Measurements from ENCODE around the gene IFITM1.

Gene IFITM1

GRCh38 chr11:295351-296170 lies 18.3 kb upstream of the IFITM1 start:
- H3K36me3 ChIP-seq (ENCODE audit: insufficient read depth, low read length): no peaks in the 10 kb centered on the region; the same call in 1 of the 2 replicates
- H3K9ac ChIP-seq (ENCODE audit: insufficient read length): no peak overlapping the region
- no peak for DNase-seq (ENCODE audit: low read depth, low spot score)
- H3K27ac ChIP-seq: no peak overlapping the region
- no peak overlapping the region for H3K4me3 ChIP-seq
- H3K9me3 ChIP-seq (ENCODE audit: low read depth, low read length): no peaks in the 10 kb centered on the region
- TF ChIP-seq EZH2 (IDR thresholded peaks at IDR 0.05) (no peak), FOXP2 (optimal IDR thresholded peaks at IDR 0.05; ENCODE audit: control extremely low read depth, extremely low read length, insufficient read depth) (no peak), POLR2AphosphoS5 (IDR thresholded peaks at IDR 0.05; ENCODE audit: borderline replicate concordance, low read depth, low read length) (no peak)

GRCh38 chr11:296171-297050 lies 17.4 kb upstream of the IFITM1 start:
- Histone ChIP-seq H3K9ac (ENCODE audit: insufficient read length) (no peak overlapping the region), H3K9me3 (ENCODE audit: low read depth, low read length) (no peaks in the 10 kb centered on the region), H3K27ac (no peak overlapping the region), H3K36me3 (ENCODE audit: insufficient read depth, low read length) (no peaks in the 10 kb centered on the region; the same call in 1 of the 2 replicates), H3K4me3 (no peak overlapping the region)
- DNase-seq (ENCODE audit: low read depth, low spot score): no peak
- TF ChIP-seq FOXP2 (optimal IDR thresholded peaks at IDR 0.05; ENCODE audit: control extremely low read depth, extremely low read length, insufficient read depth) (no peak), POLR2AphosphoS5 (IDR thresholded peaks at IDR 0.05; ENCODE audit: borderline replicate concordance, low read depth, low read length) (no peak), EZH2 (IDR thresholded peaks at IDR 0.05) (no peak)

- Histone ChIP-seq H3K9me3 (ENCODE audit: low read depth, low read length) (no peaks in the 10 kb centered on the region), H3K9ac (ENCODE audit: insufficient read length) (no peak overlapping the region), H3K4me3 (no peak overlapping the region), H3K27ac (no peak overlapping the region), H3K36me3 (ENCODE audit: insufficient read depth, low read length) (no peaks in the 10 kb centered on the region; the same call in 1 of the 2 replicates)
- TF ChIP-seq FOXP2 (optimal IDR thresholded peaks at IDR 0.05; ENCODE audit: control extremely low read depth, extremely low read length, insufficient read depth) (no peak), POLR2AphosphoS5 (IDR thresholded peaks at IDR 0.05; ENCODE audit: borderline replicate concordance, low read depth, low read length) (no peak), EZH2 (IDR thresholded peaks at IDR 0.05) (no peak)
- no peak for DNase-seq (ENCODE audit: low read depth, low spot score)
These were observed 16.7 kb upstream of the IFITM1 start for GRCh38 chr11:297051-297585.

GRCh38 chr11:297586-298405 lies 16.0 kb upstream of the IFITM1 start:
- DNase-seq (ENCODE audit: low read depth, low spot score): no peak
- TF ChIP-seq EZH2 (IDR thresholded peaks at IDR 0.05) (no peak), POLR2AphosphoS5 (IDR thresholded peaks at IDR 0.05; ENCODE audit: borderline replicate concordance, low read depth, low read length) (no peak), FOXP2 (optimal IDR thresholded peaks at IDR 0.05; ENCODE audit: control extremely low read depth, extremely low read length, insufficient read depth) (no peak)
- Histone ChIP-seq H3K36me3 (ENCODE audit: insufficient read depth, low read length) (no peaks in the 10 kb centered on the region; the same call in 1 of the 2 replicates), H3K9ac (ENCODE audit: insufficient read length) (no peak overlapping the region), H3K9me3 (ENCODE audit: low read depth, low read length) (no peaks in the 10 kb centered on the region), H3K27ac (no peak overlapping the region), H3K4me3 (no peak overlapping the region)

- no peak overlapping the region for H3K4me3 ChIP-seq
- DNase-seq (ENCODE audit: low read depth, low spot score): no peak
- no peak overlapping the region for H3K27ac ChIP-seq
- H3K36me3 ChIP-seq (ENCODE audit: insufficient read depth, low read length): no peaks in the 10 kb centered on the region; the same call in 1 of the 2 replicates
- H3K9me3 ChIP-seq (ENCODE audit: low read depth, low read length): no peaks in the 10 kb centered on the region
- no peak overlapping the region for H3K9ac ChIP-seq (ENCODE audit: insufficient read length)
- TF ChIP-seq FOXP2 (optimal IDR thresholded peaks at IDR 0.05; ENCODE audit: control extremely low read depth, extremely low read length, insufficient read depth) (no peak), EZH2 (IDR thresholded peaks at IDR 0.05) (no peak), POLR2AphosphoS5 (IDR thresholded peaks at IDR 0.05; ENCODE audit: borderline replicate concordance, low read depth, low read length) (no peak)
These were observed 15.3 kb upstream of the IFITM1 start for GRCh38 chr11:298406-299065.

- no peak within 1 kb of the TSS for H3K4me3 ChIP-seq
- TF ChIP-seq POLR2AphosphoS5 (IDR thresholded peaks at IDR 0.05; ENCODE audit: borderline replicate concordance, low read depth, low read length) (no peak), FOXP2 (optimal IDR thresholded peaks at IDR 0.05; ENCODE audit: control extremely low read depth, extremely low read length, insufficient read depth) (no peak)
- H3K9ac ChIP-seq (ENCODE audit: insufficient read length): no peak within 1 kb of the TSS
- DNase-seq (ENCODE audit: low read depth, low spot score): no peak
- no peaks in the 10 kb centered on the region for H3K9me3 ChIP-seq (ENCODE audit: low read depth, low read length)
- no peak within 1 kb of the TSS for H3K27ac ChIP-seq
- no peaks in the 10 kb centered on the region for H3K36me3 ChIP-seq (ENCODE audit: insufficient read depth, low read length)
These were observed 14.6 kb upstream of the IFITM1 start, which contains the start of gene IFITM5 for GRCh38 chr11:299081-299891. TSS of gene IFITM5 (minus strand) at chr11:299526. CDS start at chr11:299490, 36 bp downstream.

All from SK-N-MC (cell line).